HG03060 (cell line): Measurements from ENCODE around the gene ROR2.

Source experiments
- ATAC-seq: cut with Tn5 transposase; IDR thresholded peaks from one replicate; pipeline ENCODE4 v1.9.1; 2021; ENCODE audit warnings: low read depth, moderate number of reproducible peaks; ENCODE audit not compliant: unreplicated experiment

The ROR2 gene

GRCh38 chr9:91884696-91885687 lies 65.0 kb downstream of the ROR2 start:
- no peak for ATAC-seq

- ATAC-seq: no peak
Observed at GRCh38 chr9:91884153-91884552, 65.9 kb downstream of the ROR2 start.

GRCh38 chr9:91883503-91883902 lies 66.5 kb downstream of the ROR2 start:
- no peak for ATAC-seq

- no peak for ATAC-seq
Observed at GRCh38 chr9:91882627-91883026, 67.4 kb downstream of the ROR2 start.

- no peak for ATAC-seq
Observed at GRCh38 chr9:91880378-91880972, 69.6 kb downstream of the ROR2 start.

- no peak for ATAC-seq
Observed at GRCh38 chr9:91879231-91879630, 70.8 kb downstream of the ROR2 start.

- no peak for ATAC-seq
Observed at GRCh38 chr9:91873637-91874051, 76.4 kb downstream of the ROR2 start.

GRCh38 chr9:91868732-91869391 lies 81.2 kb downstream of the ROR2 start:
- ATAC-seq: no peak

- no peak for ATAC-seq
Observed at GRCh38 chr9:91867740-91868139, 82.3 kb downstream of the ROR2 start.

- ATAC-seq: no peak
Observed at GRCh38 chr9:91865041-91865440, 85.0 kb downstream of the ROR2 start.

- no peak for ATAC-seq
Observed at GRCh38 chr9:91864380-91864779, 85.6 kb downstream of the ROR2 start.

GRCh38 chr9:91863469-91863868 lies 86.6 kb downstream of the ROR2 start:
- ATAC-seq: no peak

GRCh38 chr9:91858213-91859030 lies 91.6 kb downstream of the ROR2 start:
- ATAC-seq: no peak

- no peak for ATAC-seq
Observed at GRCh38 chr9:91857291-91858212, 92.5 kb downstream of the ROR2 start.

- ATAC-seq: no peak
Observed at GRCh38 chr9:91856419-91856818, 93.6 kb downstream of the ROR2 start.

- ATAC-seq: no peak
Observed at GRCh38 chr9:91855196-91855595, 94.8 kb downstream of the ROR2 start.

- ATAC-seq: no peak
Observed at GRCh38 chr9:91852801-91853347, 97.2 kb downstream of the ROR2 start.

GRCh38 chr9:91849694-91850093 lies 100.3 kb downstream of the ROR2 start:
- no peak for ATAC-seq

- ATAC-seq: no peak
Observed at GRCh38 chr9:91848146-91848545, 101.9 kb downstream of the ROR2 start.
